SK-N-SH (cell line): ENCODE measurements around the gene NDUFA12. TPM values are rescaled to one million over a fixed set of nuclear protein-coding genes. Genes with fewer than 3 reads are reported as not detected.

Source experiments
- CTCF ChIA-PET: fragments of 300-600, 350-600 bp; formaldehyde crosslinking; extraction: SDS; loops from one replicate; lab custom pipeline; 2021; lab: Yijun Ruan, JAX
- POLR2A ChIA-PET: fragments of 350-600 bp; sonication (Branson Sonifier 250); formaldehyde crosslinking; extraction: SDS; loops from one replicate; lab custom pipeline; 2020; ENCODE audit warnings: antibody characterized with exemption, inconsistent platforms; lab: Yijun Ruan, JAX
- DNase-seq: peaks from one replicate; pipeline ENCODE4 v3.0.0; 2012
- H2AFZ ChIP-seq: fragments of 200-600 bp; sonication (generic); 2 replicates; pipeline ENCODE4 v1.8.1; 2016; ENCODE audit warnings: antibody characterized with exemption, mild to moderate bottlenecking, low read depth
- H3F3A ChIP-seq: fragments of 200-600 bp; sonication (generic); replicated peaks from 2 replicates; pipeline ENCODE3; 2016; ENCODE audit warnings: antibody characterized with exemption, mild to moderate bottlenecking; ENCODE audit not compliant: insufficient read depth
- H3K27ac ChIP-seq, 2 experiments: fragments of 200-500 bp in 1 of 2; fragments of 200-600 bp in 1 of 2; sonication (Bioruptor generic) in 1 of 2; sonication (generic), shearing (Covaris generic) in 1 of 2; 2 replicates each; pipeline versions ENCODE4 v1.5.1 to v1.6.1; 2014 to 2016; ENCODE audit warnings: low read depth in 2 of 2, inconsistent platforms in 1 of 2, low read length in 1 of 2, mild to moderate bottlenecking in 1 of 2, mixed read lengths in 1 of 2
- H3K27me3 ChIP-seq: fragments of 200-600 bp; sonication (generic), shearing (Covaris generic); 2 replicates; pipeline ENCODE4 v1.6.1; 2016; ENCODE audit warnings: mixed run types; ENCODE audit not compliant: insufficient read depth
- H3K36me3 ChIP-seq, 2 experiments: fragments of 200-500 bp in 1 of 2; fragments of 200-600 bp in 1 of 2; sonication (Bioruptor generic) in 1 of 2; sonication (generic) in 1 of 2; replicated peaks in 1 of 2; 2 replicates each; pipeline versions ENCODE3 to v1.5.1; 2014 to 2016; ENCODE audit warnings: low read length in 1 of 2, mild to moderate bottlenecking in 1 of 2; ENCODE audit not compliant: insufficient read depth in 2 of 2, control insufficient read depth in 1 of 2
- H3K4me1 ChIP-seq, 2 experiments: fragments of 200-500 bp in 1 of 2; fragments of 200-600 bp in 1 of 2; sonication (Bioruptor generic) in 1 of 2; sonication (generic), shearing (Covaris generic) in 1 of 2; 2 replicates each; pipeline versions ENCODE4 v1.5.1 to v1.6.1; 2014 to 2016; ENCODE audit warnings: low read depth in 1 of 2, low read length in 1 of 2, mixed run types in 1 of 2; ENCODE audit not compliant: insufficient read depth in 2 of 2, control insufficient read depth in 1 of 2
- H3K4me2 ChIP-seq: fragments of 200-600 bp; sonication (generic), shearing (Covaris generic); 2 replicates; pipeline ENCODE4 v1.6.1; 2017; ENCODE audit warnings: mixed run types
- H3K4me3 ChIP-seq, 2 experiments: fragments of 200-500 bp in 1 of 2; fragments of 200-600 bp in 1 of 2; sonication (Bioruptor generic) in 1 of 2; sonication (generic), shearing (Covaris generic) in 1 of 2; 2 replicates each; pipeline versions ENCODE4 v1.5.1 to v1.8.1; 2014 to 2016; ENCODE audit warnings: low read depth in 2 of 2, inconsistent platforms in 1 of 2, low read length in 1 of 2, mild to moderate bottlenecking in 1 of 2, mixed read lengths in 1 of 2, moderate library complexity in 1 of 2
- H3K79me2 ChIP-seq: fragments of 200-600 bp; sonication (generic); 2 replicates; pipeline ENCODE4 v1.8.1; 2017; ENCODE audit warnings: mild to moderate bottlenecking; ENCODE audit not compliant: insufficient read depth
- H3K9ac ChIP-seq: fragments of 200-600 bp; sonication (generic); 2 replicates; pipeline ENCODE4 v1.6.1; 2017; ENCODE audit warnings: mixed run types
- H3K9me2 ChIP-seq: fragments of 200-600 bp; sonication (generic); 2 replicates; pipeline ENCODE4 v1.6.1; 2017; ENCODE audit warnings: mixed run types
- H3K9me3 ChIP-seq: fragments of 200-600 bp; sonication (generic); 2 replicates; pipeline ENCODE4 v1.6.1; 2017; ENCODE audit warnings: mixed run types, mild to moderate bottlenecking, moderate library complexity
- H4K20me1 ChIP-seq: fragments of 200-600 bp; sonication (generic); 2 replicates; pipeline ENCODE4 v1.6.1; 2017; ENCODE audit warnings: mild to moderate bottlenecking, mixed run types; ENCODE audit not compliant: insufficient read depth
- ELF1 ChIP-seq: IDR thresholded peaks from 2 replicates; pipeline ENCODE4 v1.4.0; 2012
- EP300 ChIP-seq, 2 experiments: IDR thresholded peaks; 2 replicates each; pipeline versions ENCODE4 v1.4.0 to v1.6.1; 2012; ENCODE audit warnings: borderline replicate concordance in 1 of 2, low read depth in 1 of 2, low read length in 1 of 2
- IRF3 ChIP-seq: fragments of 150-350 bp; IDR thresholded peaks from 2 replicates; pipeline ENCODE4 v1.6.1; 2016; ENCODE audit warnings: mild to moderate bottlenecking, low read depth, low read length
- MEF2A ChIP-seq: IDR thresholded peaks from 2 replicates; pipeline ENCODE4 v1.4.0; 2012; ENCODE audit warnings: low read depth, borderline replicate concordance
- PBX3 ChIP-seq: IDR thresholded peaks from 2 replicates; pipeline ENCODE4; 2012
- REST ChIP-seq: IDR thresholded peaks from 2 replicates; pipeline ENCODE4 v1.6.1; 2012; ENCODE audit warnings: mild to moderate bottlenecking, low read depth, low read length, moderate library complexity
- SIN3A ChIP-seq: IDR thresholded peaks from 2 replicates; pipeline ENCODE4 v1.6.1; 2012; ENCODE audit warnings: low read depth, mild to moderate bottlenecking, low read length, moderate library complexity, borderline replicate concordance
- TAF1 ChIP-seq: IDR thresholded peaks from 2 replicates; pipeline ENCODE4 v1.6.1; 2012; ENCODE audit warnings: low read depth, mild to moderate bottlenecking, low read length, moderate library complexity, borderline replicate concordance
- TCF12 ChIP-seq: IDR thresholded peaks from 2 replicates; pipeline ENCODE4 v1.4.0; 2012
- TEAD4 ChIP-seq: IDR thresholded peaks from 2 replicates; pipeline ENCODE4 v1.4.0; 2012; ENCODE audit warnings: mild to moderate bottlenecking, borderline replicate concordance; ENCODE audit not compliant: insufficient read depth
- USF2 ChIP-seq: fragments of 150-350 bp; IDR thresholded peaks from 2 replicates; pipeline ENCODE4 v1.6.1; 2017; ENCODE audit warnings: antibody characterized with exemption, low read length, low read depth, borderline replicate concordance
- ZBTB33 ChIP-seq: IDR thresholded peaks from 2 replicates; pipeline ENCODE4 v1.4.0; 2012; ENCODE audit warnings: low read depth, borderline replicate concordance
- WGBS: methylation state at CpG from one replicate; pipeline ENCODE4 v1.1.6; 2017; ENCODE audit warnings: low lambda C conversion rate; 5-methylcytosine and 5-hydroxymethylcytosine counted together
- polyA plus RNA-seq, 3 experiments: library from polyadenylated mRNA; depleted of rRNA; stranded (reverse); fragments of >200 nt; gene quantifications; 2 replicates each; pipeline ENCODE4 v1.2.3, GENCODE V29; 2012

NDUFA12 gene
- polyA plus RNA-seq, 1 of the 3 experiments (the other 2 are of a cell fraction) = 106 TPM

GRCh38 chr12:94972795-94973194 lies 30.7 kb downstream of the NDUFA12 start:
- Histone ChIP-seq H3K9ac (no peak overlapping the region), H3K4me3 (no peak overlapping the region), H4K20me1 (no peaks in the 10 kb centered on the region), H2AFZ (no peak overlapping the region), H3K27me3 (no peaks in the 10 kb centered on the region), H3K4me1 (no peaks in the 10 kb centered on the region), H3K9me3 (no peaks in the 10 kb centered on the region), H3K79me2 (no peaks in the 10 kb centered on the region), H3K4me2 (no peak overlapping the region), H3K36me3 (peaks cover 0 to 7% of the 10 kb centered on the region in 2 experiments), H3F3A (no peaks in the 10 kb centered on the region), H3K9me2 (no peaks in the 10 kb centered on the region), H3K27ac (no peak overlapping the region)
- 89% methylated on average over 2 of the region's 2 CpGs for WGBS
- ChIA-PET CTCF (interaction anchor here (1.2 kb wide), 2 partner anchors 363 to 427 kb away, joined by 3 to 4 read pairs; no protein-coding TSS in a partner anchor), POLR2A (interaction anchor here (0.7 kb wide), 1 partner anchor 1845 kb away, joined by 3 read pairs; no protein-coding TSS in a partner anchor)
- TF ChIP-seq EP300 (IDR thresholded peaks at IDR 0.05; ENCODE audit: borderline replicate concordance in 1 of 2, low read depth in 1 of 2, low read length in 1 of 2) (no peak), TEAD4 (no peak)
- DNase-seq = no peak

GRCh38 chr12:94971923-94972322 lies 31.6 kb downstream of the NDUFA12 start:
- Histone ChIP-seq H3K27me3 (no peaks in the 10 kb centered on the region), H3K79me2 (no peaks in the 10 kb centered on the region), H2AFZ (no peak overlapping the region), H3K9me2 (no peaks in the 10 kb centered on the region), H3K4me2 (no peak overlapping the region), H3K36me3 (peaks cover 0 to 7% of the 10 kb centered on the region in 2 experiments)
- TF ChIP-seq PBX3 (no peak), TCF12 (no peak), MEF2A (no peak), USF2 (no peak), IRF3 (no peak), REST (no peak), SIN3A (no peak), ELF1 (no peak), ZBTB33 (no peak), TAF1 (no peak)
- TF ChIP-seq, all 33 proteins: peak for 0
- no peak for DNase-seq
- Histone ChIP-seq H3K4me3 (no peak overlapping the region), H3K4me1 (no peaks in the 10 kb centered on the region), H3K9ac (no peak overlapping the region), H3K9me3 (no peaks in the 10 kb centered on the region), H4K20me1 (no peaks in the 10 kb centered on the region), H3K27ac (no peak overlapping the region), H3F3A (no peaks in the 10 kb centered on the region)
- ChIA-PET CTCF (interaction anchor here (0.6 to 1.0 kb wide), 2 partner anchors 9 to 22 kb away, joined by 3 to 5 read pairs; no protein-coding TSS in a partner anchor), POLR2A (no interaction called here)
- 89% methylated on average over 2 of the region's 2 CpGs for WGBS
